HG03108 (cell line): ENCODE results near the gene SYNPO2.
"Not testable (repeated sequence)": the region's sequence is repeated elsewhere in the genome, so short reads cannot be mapped to it uniquely, and the experiment has no call there.

ENCODE experiments used
- ATAC-seq: cut with Tn5 transposase; IDR thresholded peaks from one replicate; pipeline ENCODE4 v1.9.1; 2021; ENCODE audit warnings: moderate library complexity; ENCODE audit not compliant: unreplicated experiment

The SYNPO2 gene

GRCh38 chr4:118997601-118998000 lies 108.9 kb downstream of the SYNPO2 start:
- ATAC-seq, result no peak

- no peak for ATAC-seq
Observed at GRCh38 chr4:118999919-119000318, 111.3 kb downstream of the SYNPO2 start.

- no peak for ATAC-seq
Observed at GRCh38 chr4:119000400-119000799, 111.7 kb downstream of the SYNPO2 start.

GRCh38 chr4:119002476-119002875 lies 113.8 kb downstream of the SYNPO2 start:
- ATAC-seq, result no peak

GRCh38 chr4:119003001-119003400 lies 114.3 kb downstream of the SYNPO2 start:
- ATAC-seq, result not testable (repeated sequence)

GRCh38 chr4:119005928-119006460 lies 117.3 kb downstream of the SYNPO2 start:
- ATAC-seq, result no peak

GRCh38 chr4:119008761-119009160 lies 120.1 kb downstream of the SYNPO2 start:
- no peak for ATAC-seq

- not testable (repeated sequence) for ATAC-seq
Observed at GRCh38 chr4:119010221-119010620, 121.6 kb downstream of the SYNPO2 start.

- ATAC-seq, result no peak
Observed at GRCh38 chr4:119010909-119011606, 122.4 kb downstream of the SYNPO2 start.

GRCh38 chr4:119011607-119011988 lies 122.9 kb downstream of the SYNPO2 start:
- ATAC-seq, result no peak

- no peak for ATAC-seq
Observed at GRCh38 chr4:119014658-119015057, 126.0 kb downstream of the SYNPO2 start.

- no peak for ATAC-seq
Observed at GRCh38 chr4:119016636-119017035, 128.0 kb downstream of the SYNPO2 start.

- ATAC-seq, result no peak
Observed at GRCh38 chr4:119017636-119018035, 129.0 kb downstream of the SYNPO2 start.

- no peak for ATAC-seq
Observed at GRCh38 chr4:119020158-119020557, 131.5 kb downstream of the SYNPO2 start.

GRCh38 chr4:119022520-119022919 lies 133.9 kb downstream of the SYNPO2 start:
- not testable (repeated sequence) for ATAC-seq

GRCh38 chr4:119024102-119024501 lies 135.4 kb downstream of the SYNPO2 start:
- no peak for ATAC-seq

- ATAC-seq, result no peak
Observed at GRCh38 chr4:119025420-119025819, 136.8 kb downstream of the SYNPO2 start.

- no peak for ATAC-seq
Observed at GRCh38 chr4:119025916-119026661, 137.4 kb downstream of the SYNPO2 start.

- no peak for ATAC-seq
Observed at GRCh38 chr4:119026662-119027444, 138.2 kb downstream of the SYNPO2 start.

GRCh38 chr4:119027811-119028210 lies 139.2 kb downstream of the SYNPO2 start:
- ATAC-seq, result no peak

- no peak for ATAC-seq
Observed at GRCh38 chr4:119028296-119028695, 139.6 kb downstream of the SYNPO2 start.
